Trophoblast cell (in vitro differentiated cells and primary cell): ENCODE results near the gene CEACAM16.
A peak's percentile ranks its signal among the peaks of the same experiment; 100 is the strongest.

ENCODE experiments used
- DNase-seq, 2 donors: peaks; one replicate each; pipeline ENCODE4 v3.0.0-alpha.2; 2016
- H2AFZ ChIP-seq: 2 replicates; pipeline ENCODE4 v1.6.1; 2013; ENCODE audit warnings: low read length, moderate library complexity, mild to moderate bottlenecking; ENCODE audit not compliant: insufficient read depth, poor library complexity
- H2AK5ac ChIP-seq: 2 replicates; pipeline ENCODE4 v1.6.1; 2013; ENCODE audit warnings: mild to moderate bottlenecking, low read length
- H2BK120ac ChIP-seq: 2 replicates; pipeline ENCODE4 v1.6.1; 2013; ENCODE audit warnings: low read length, mild to moderate bottlenecking, moderate library complexity; ENCODE audit not compliant: insufficient read depth, poor library complexity
- H2BK12ac ChIP-seq: 2 replicates; pipeline ENCODE4 v1.6.1; 2013; ENCODE audit warnings: mild to moderate bottlenecking, low read length, moderate library complexity
- H2BK5ac ChIP-seq: 2 replicates; pipeline ENCODE4 v1.6.1; 2013; ENCODE audit warnings: low read length, low read depth, moderate library complexity, mild to moderate bottlenecking; ENCODE audit not compliant: poor library complexity
- H3K14ac ChIP-seq: 2 replicates; pipeline ENCODE4 v1.6.1; 2013; ENCODE audit warnings: mild to moderate bottlenecking, low read length
- H3K18ac ChIP-seq: 2 replicates; pipeline ENCODE4 v1.6.1; 2013; ENCODE audit warnings: mild to moderate bottlenecking, low read length
- H3K23ac ChIP-seq: 2 replicates; pipeline ENCODE4 v1.6.1; 2013; ENCODE audit warnings: low read length
- H3K27ac ChIP-seq: 2 replicates; pipeline ENCODE4 v1.5.1; 2013; ENCODE audit warnings: low read depth, mild to moderate bottlenecking, inconsistent platforms, low read length, moderate library complexity
- H3K27me3 ChIP-seq: 2 replicates; pipeline ENCODE4 v1.6.1; 2013; ENCODE audit warnings: inconsistent platforms, mild to moderate bottlenecking, low read length, moderate library complexity; ENCODE audit not compliant: insufficient read depth
- H3K36me3 ChIP-seq, 2 experiments: 1 replicate in 1 of 2; 2 replicates in 1 of 2; pipeline ENCODE4 v1.6.1; 2013; ENCODE audit warnings: low read length in 2 of 2, mild to moderate bottlenecking in 2 of 2, moderate library complexity in 1 of 2; ENCODE audit not compliant: insufficient read depth in 2 of 2, control insufficient read depth in 1 of 2
- H3K4ac ChIP-seq: 2 replicates; pipeline ENCODE4 v1.6.1; 2013; ENCODE audit warnings: low read depth, mild to moderate bottlenecking, low read length, moderate library complexity
- H3K4me1 ChIP-seq, 2 experiments: 1 replicate in 1 of 2; 2 replicates in 1 of 2; pipeline ENCODE4 v1.6.1; 2013; ENCODE audit warnings: low read length in 2 of 2, mild to moderate bottlenecking in 2 of 2, moderate library complexity in 1 of 2; ENCODE audit not compliant: insufficient read depth in 2 of 2, control insufficient read depth in 1 of 2
- H3K4me2 ChIP-seq: 2 replicates; pipeline ENCODE4 v1.6.1; 2013; ENCODE audit warnings: inconsistent platforms, mild to moderate bottlenecking, low read length, moderate library complexity
- H3K4me3 ChIP-seq: 2 replicates; pipeline ENCODE4 v1.5.1; 2013; ENCODE audit warnings: mild to moderate bottlenecking, low read depth, low read length, inconsistent platforms
- H3K79me1 ChIP-seq: one replicate; pipeline ENCODE4 v1.6.1; 2013; ENCODE audit warnings: low read length
- H3K79me2 ChIP-seq: 2 replicates; pipeline ENCODE4 v1.6.1; 2013; ENCODE audit warnings: low read length, mild to moderate bottlenecking; ENCODE audit not compliant: control insufficient read depth, insufficient read depth, poor library complexity
- H3K9ac ChIP-seq: 2 replicates; pipeline ENCODE4 v1.6.1; 2013; ENCODE audit warnings: mild to moderate bottlenecking, low read length
- H3K9me3 ChIP-seq: 2 replicates; pipeline ENCODE4 v1.6.1; 2013; ENCODE audit warnings: low read depth, mild to moderate bottlenecking, control low read depth, inconsistent platforms, low read length; ENCODE audit not compliant: insufficient read depth
- H4K12ac ChIP-seq: 2 replicates; pipeline ENCODE4 v1.6.1; 2013; ENCODE audit warnings: low read depth, mild to moderate bottlenecking, low read length, moderate library complexity
- H4K8ac ChIP-seq: 2 replicates; pipeline ENCODE4 v1.6.1; 2013; ENCODE audit warnings: low read depth, mild to moderate bottlenecking, low read length, moderate library complexity
- H4K91ac ChIP-seq: one replicate; pipeline ENCODE4 v1.6.1; 2013; ENCODE audit warnings: low read depth, mild to moderate bottlenecking, low read length, moderate library complexity
- WGBS: extraction: QIAGEN DNeasy Blood & Tissue Kit; methylation state at CpG from one replicate; pipeline ENCODE4 v1.1.7; 2013; ENCODE audit warnings: missing lambda C conversion rate; ENCODE audit not compliant: insufficient read length, insufficient coverage; ENCODE audit errors: extremely low coverage; 5-methylcytosine and 5-hydroxymethylcytosine counted together

CEACAM16 gene

GRCh38 chr19:44672226-44672625, 26.7 kb upstream of the CEACAM16 start:
- H4K12ac ChIP-seq, result no peak overlapping the region
- DNase-seq, result no peak
- no peaks in the 10 kb centered on the region for H3K27me3 ChIP-seq
- no peak overlapping the region for H3K18ac ChIP-seq
- no peak overlapping the region for H2BK5ac ChIP-seq
- H3K79me2 ChIP-seq, result no peaks in the 10 kb centered on the region
- H3K4me2 ChIP-seq, result no peak overlapping the region
- no peak overlapping the region for H3K27ac ChIP-seq
- no peak overlapping the region for H3K9ac ChIP-seq
- no peak overlapping the region for H2AK5ac ChIP-seq
- H2AFZ ChIP-seq, result no peak overlapping the region
- no peak overlapping the region for H3K23ac ChIP-seq
- no peak overlapping the region for H4K91ac ChIP-seq
- no peak overlapping the region for H2BK120ac ChIP-seq
- peaks cover 4% of the 10 kb centered on the region for H3K79me1 ChIP-seq
- peaks cover 12% of the 10 kb centered on the region in 2 experiments for H3K4me1 ChIP-seq
- H4K8ac ChIP-seq, result no peak overlapping the region
- no peaks in the 10 kb centered on the region for H3K9me3 ChIP-seq
- no peak overlapping the region for H3K4ac ChIP-seq
- WGBS, result no CpG with 5 or more reads among the region's 1 CpG
- H2BK12ac ChIP-seq, result no peak overlapping the region
- H3K14ac ChIP-seq, result no peak overlapping the region
- no peak overlapping the region for H3K4me3 ChIP-seq
- H3K36me3 ChIP-seq, result no peaks in the 10 kb centered on the region

- no peak overlapping the region for H4K8ac ChIP-seq
Measured at GRCh38 chr19:44673510-44673909, 25.4 kb upstream of the CEACAM16 start.

GRCh38 chr19:44675521-44675920, 23.4 kb upstream of the CEACAM16 start:
- Histone ChIP-seq H4K8ac (no peak overlapping the region), H3K14ac (no peak overlapping the region), H3K27me3 (no peaks in the 10 kb centered on the region), H3K79me2 (no peaks in the 10 kb centered on the region), H3K36me3 (no peaks in the 10 kb centered on the region), H3K9ac (no peak overlapping the region), H3K23ac (no peak overlapping the region), H2BK12ac (no peak overlapping the region), H3K79me1 (peaks cover 4% of the 10 kb centered on the region), H4K91ac (no peak overlapping the region), H2AFZ (no peak overlapping the region), H2AK5ac (no peak overlapping the region), H3K9me3 (no peaks in the 10 kb centered on the region), H4K12ac (no peak overlapping the region), H3K4ac (no peak overlapping the region), H3K27ac (no peak overlapping the region), H3K4me2 (no peak overlapping the region), H3K4me1 (peaks cover 16 to 18% of the 10 kb centered on the region in 2 experiments), H2BK120ac (no peak overlapping the region), H3K18ac (no peak overlapping the region), H3K4me3 (no peak overlapping the region), H2BK5ac (no peak overlapping the region)
- no CpG with 5 or more reads among the region's 6 CpGs for WGBS
- no peak for DNase-seq

More at GRCh38 chr19:44673510-44673909, 25.4 kb upstream of the CEACAM16 start:
- Histone ChIP-seq H3K79me1 (peaks cover 4% of the 10 kb centered on the region), H2AK5ac (no peak overlapping the region), H3K14ac (no peak overlapping the region), H3K27me3 (no peaks in the 10 kb centered on the region), H3K4me3 (no peak overlapping the region), H2BK120ac (no peak overlapping the region), H3K9ac (no peak overlapping the region), H2BK12ac (no peak overlapping the region), H3K23ac (no peak overlapping the region), H3K36me3 (no peaks in the 10 kb centered on the region), H3K4me2 (no peak overlapping the region), H3K9me3 (no peaks in the 10 kb centered on the region), H2BK5ac (no peak overlapping the region), H3K4ac (no peak overlapping the region), H3K4me1 (peaks cover 16 to 18% of the 10 kb centered on the region in 2 experiments), H3K18ac (no peak overlapping the region), H4K91ac (no peak overlapping the region), H4K12ac (no peak overlapping the region), H3K27ac (no peak overlapping the region), H3K79me2 (no peaks in the 10 kb centered on the region), H2AFZ (no peak overlapping the region)
- no peak for DNase-seq
- no CpG with 5 or more reads among the region's 4 CpGs for WGBS

- DNase-seq, result peak; percentile 56 to 94
- H2BK5ac ChIP-seq, result peak overlapping the region; percentile 64
- H3K79me2 ChIP-seq, result no peaks in the 10 kb centered on the region
- no peak overlapping the region for H3K4me3 ChIP-seq
- peak overlapping the region; percentile 41 for H3K27ac ChIP-seq
- peak overlapping the region; percentile 50 for H4K8ac ChIP-seq
- peak overlapping the region; percentile 20 for H3K14ac ChIP-seq
- H3K23ac ChIP-seq, result no peak overlapping the region
- H2AFZ ChIP-seq, result peak overlapping the region; percentile 11
- no peak overlapping the region for H2BK120ac ChIP-seq
- peak overlapping the region; percentile 27 for H3K4me2 ChIP-seq
- H3K9ac ChIP-seq, result no peak overlapping the region
- H3K9me3 ChIP-seq, result no peaks in the 10 kb centered on the region
- no CpG with 5 or more reads among the region's 8 CpGs for WGBS
- H3K4me1 ChIP-seq, result peaks cover 10 to 11% of the 10 kb centered on the region in 2 experiments
- H3K18ac ChIP-seq, result peak overlapping the region; percentile 69
- H3K36me3 ChIP-seq, result no peaks in the 10 kb centered on the region
- H2AK5ac ChIP-seq, result peak overlapping the region; percentile 7
- no peaks in the 10 kb centered on the region for H3K27me3 ChIP-seq
- H2BK12ac ChIP-seq, result peak overlapping the region; percentile 74
- H4K91ac ChIP-seq, result peak overlapping the region; percentile 25
- H3K79me1 ChIP-seq, result peaks cover 4% of the 10 kb centered on the region
- peak overlapping the region; percentile 9 for H3K4ac ChIP-seq
- H4K12ac ChIP-seq, result peak overlapping the region; percentile 21
Measured at GRCh38 chr19:44677019-44677811, 21.7 kb upstream of the CEACAM16 start.
